Vagina (tissue), 2 donors: Measurements from ENCODE around the gene DDIT3.

ENCODE experiments used
- POLR2A ChIP-seq, 2 donors: fragments of 450-650 bp; IDR thresholded peaks; one replicate each; pipeline ENCODE4 v1.6.1; 2017; ENCODE audit warnings: antibody characterized with exemption in 2 of 2, mild to moderate bottlenecking in 2 of 2, moderate library complexity in 2 of 2
- TF ChIP-seq, protein P1 (sequence below), 3 experiments: fragments of 450-650 bp in 2 of 3; fragments of 200-600 bp in 1 of 3; sonication (generic) in 1 of 3; IDR thresholded peaks; one replicate each; pipeline ENCODE4 v1.5.1; 2017 to 2019; ENCODE audit warnings: antibody characterized with exemption in 3 of 3, mild to moderate bottlenecking in 2 of 3, moderate library complexity in 2 of 3

DNA sequence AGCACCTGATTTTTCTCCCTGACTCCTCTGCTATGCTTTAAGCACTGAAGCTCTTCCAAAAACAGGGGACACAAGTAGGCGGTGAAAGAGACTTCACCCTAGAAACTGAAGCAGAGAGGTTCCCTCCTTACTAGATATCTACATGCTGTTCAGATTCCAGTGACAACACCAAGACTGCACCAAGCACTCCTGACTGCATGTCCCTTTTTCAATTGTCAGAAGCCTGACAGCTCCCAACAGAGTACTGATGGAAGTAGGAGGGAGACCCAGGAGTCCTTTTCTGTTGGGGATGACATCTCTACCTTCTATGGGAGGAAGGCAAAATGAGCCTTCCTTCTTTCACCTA is 16.3 kb upstream of the DDIT3 start:
- TF ChIP-seq, protein P1, sequence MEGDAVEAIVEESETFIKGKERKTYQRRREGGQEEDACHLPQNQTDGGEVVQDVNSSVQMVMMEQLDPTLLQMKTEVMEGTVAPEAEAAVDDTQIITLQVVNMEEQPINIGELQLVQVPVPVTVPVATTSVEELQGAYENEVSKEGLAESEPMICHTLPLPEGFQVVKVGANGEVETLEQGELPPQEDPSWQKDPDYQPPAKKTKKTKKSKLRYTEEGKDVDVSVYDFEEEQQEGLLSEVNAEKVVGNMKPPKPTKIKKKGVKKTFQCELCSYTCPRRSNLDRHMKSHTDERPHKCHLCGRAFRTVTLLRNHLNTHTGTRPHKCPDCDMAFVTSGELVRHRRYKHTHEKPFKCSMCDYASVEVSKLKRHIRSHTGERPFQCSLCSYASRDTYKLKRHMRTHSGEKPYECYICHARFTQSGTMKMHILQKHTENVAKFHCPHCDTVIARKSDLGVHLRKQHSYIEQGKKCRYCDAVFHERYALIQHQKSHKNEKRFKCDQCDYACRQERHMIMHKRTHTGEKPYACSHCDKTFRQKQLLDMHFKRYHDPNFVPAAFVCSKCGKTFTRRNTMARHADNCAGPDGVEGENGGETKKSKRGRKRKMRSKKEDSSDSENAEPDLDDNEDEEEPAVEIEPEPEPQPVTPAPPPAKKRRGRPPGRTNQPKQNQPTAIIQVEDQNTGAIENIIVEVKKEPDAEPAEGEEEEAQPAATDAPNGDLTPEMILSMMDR (IDR thresholded peaks at IDR 0.05): no peak
- TF ChIP-seq POLR2A (IDR thresholded peaks at IDR 0.05): no peak
